NCI-H345 (cell line): ENCODE data around the gene TPCN2.
"Not testable (repeated sequence)": the region's sequence is repeated elsewhere in the genome, so short reads cannot be mapped to it uniquely, and the experiment has no call there.

ENCODE experiments used
- DNase-seq: peaks from one replicate; lab custom pipeline; 2025; lab: John Stamatoyannopoulos, UW

TPCN2 gene

GRCh38 chr11:69048694-69049489 is at the start of gene TPCN2:
Gene TPCN2, plus strand, starts transcription at chr11:69048932. Its CDS starts 66 bp downstream, at chr11:69048998.
- DNase-seq, result peak; percentile 93

- DNase-seq, result no peak
Measured at GRCh38 chr11:68999093-68999747, 49.5 kb upstream of the TPCN2 start.

GRCh38 chr11:68999748-69000355 is 48.9 kb upstream of the TPCN2 start:
- not testable (repeated sequence) for DNase-seq

- DNase-seq, result no peak
Measured at GRCh38 chr11:69000391-69000790, 48.3 kb upstream of the TPCN2 start.

- DNase-seq, result peak; percentile 10
Measured at GRCh38 chr11:69000831-69001242, 47.9 kb upstream of the TPCN2 start.

- DNase-seq, result no peak
Measured at GRCh38 chr11:69001243-69002081, 47.3 kb upstream of the TPCN2 start.

GRCh38 chr11:69002110-69002569 is 46.6 kb upstream of the TPCN2 start:
- no peak for DNase-seq

GRCh38 chr11:69002570-69003231 is 46.0 kb upstream of the TPCN2 start:
- no peak for DNase-seq

GRCh38 chr11:69003301-69003865 is 45.3 kb upstream of the TPCN2 start:
- DNase-seq, result no peak

GRCh38 chr11:69003866-69004367 is 44.8 kb upstream of the TPCN2 start:
- no peak for DNase-seq

GRCh38 chr11:69004411-69005182 is 44.1 kb upstream of the TPCN2 start:
- DNase-seq, result no peak

- no peak for DNase-seq
Measured at GRCh38 chr11:69005183-69005630, 43.5 kb upstream of the TPCN2 start.

GRCh38 chr11:69005631-69006368 is 42.9 kb upstream of the TPCN2 start:
- no peak for DNase-seq

- no peak for DNase-seq
Measured at GRCh38 chr11:69006816-69007215, 41.9 kb upstream of the TPCN2 start.

- DNase-seq, result peak; percentile 90
Measured at GRCh38 chr11:69007975-69008381, 40.8 kb upstream of the TPCN2 start.

GRCh38 chr11:69008737-69009440 is 39.8 kb upstream of the TPCN2 start:
- no peak for DNase-seq

- no peak for DNase-seq
Measured at GRCh38 chr11:69009441-69010211, 39.1 kb upstream of the TPCN2 start.

GRCh38 chr11:69010361-69010891 is 38.3 kb upstream of the TPCN2 start:
- no peak for DNase-seq
